Measurements from ENCODE around the gene PAH. TPM values are rescaled to one million over a fixed set of nuclear protein-coding genes. Genes with fewer than 3 reads are reported as not detected.

Gene PAH
- total RNA-seq (2013): 0.62 TPM
- not detected for polyA plus RNA-seq
- not detected in 2 replicates for polyA minus RNA-seq
- 0 to 1.6 (median 0.08) reads per million in 11 experiments for total RNA-seq

- peaks cover 3 to 11% of the 10 kb centered on the region in 2 donors for H3K27me3 ChIP-seq (ENCODE audit: control insufficient read depth in 2 of 2, insufficient read depth in 2 of 2, low read length in 2 of 2)
- H3K4me1 ChIP-seq (ENCODE audit: control insufficient read depth in 1 of 2, insufficient read depth in 2 of 2, low read length in 2 of 2): no peaks in the 10 kb centered on the region
- H3K27ac ChIP-seq (ENCODE audit: low read depth in 1 of 2, low read length in 2 of 2): no peak within 1 kb of the TSS
- Mint-ChIP-seq H3K36me3 (no peaks in the 10 kb centered on the region), H3K27ac (peak within 1 kb of the TSS in 2 of 7 donors; percentile 33 to 35), H3K4me1 (peaks cover 1% of the 10 kb centered on the region), H3K9me3 (peaks cover 0 to 2% (median 0%) of the 10 kb centered on the region in 7 donors), H3K27me3 (ENCODE audit: low read depth in 3 of 3) (peaks cover 8 to 23% (median 10%) of the 10 kb centered on the region in 3 donors), H3K4me3 (peak within 1 kb of the TSS in 1 of 2 donors; percentile 52)
- H2AFZ ChIP-seq (ENCODE audit: insufficient read depth, low read depth, low read length, poor library complexity, severe bottlenecking): peak within 1 kb of the TSS; percentile 10
- no peaks in the 10 kb centered on the region for H3K36me3 ChIP-seq (replicated peaks in 1 of 2; ENCODE audit: control insufficient read depth in 1 of 2, insufficient read depth in 2 of 2, low read length in 2 of 2)
- DNase-seq: no peak
- H3K79me2 ChIP-seq (ENCODE audit: insufficient read depth, low read length): no peaks in the 10 kb centered on the region
- H3K4me3 ChIP-seq (replicated peaks in 1 of 3; ENCODE audit: low read depth in 2 of 3, low read length in 3 of 3): no peak within 1 kb of the TSS
- H3K4me2 ChIP-seq (replicated peaks; ENCODE audit: extremely low read depth, low read length, poor library complexity, severe bottlenecking): no peak within 1 kb of the TSS
- H3K9ac ChIP-seq (ENCODE audit: insufficient read depth, low read length, poor library complexity, severe bottlenecking): no peak within 1 kb of the TSS
- H3K9me3 ChIP-seq (replicated peaks in 1 of 2; ENCODE audit: control insufficient read depth in 1 of 2, insufficient read depth in 1 of 2, low read length in 2 of 2): no peaks in the 10 kb centered on the region
- intact Hi-C loops (cut with micrococcal nuclease): no loop called here
- TF ChIP-seq CTCF (IDR thresholded peaks at IDR 0.05): no peak
- no peaks in the 10 kb centered on the region for H4K20me1 ChIP-seq (ENCODE audit: insufficient read depth, low read length)
- WGBS (ENCODE audit: insufficient coverage): 8% methylated on average over 26 of the region's 30 CpGs
These were observed at the start of gene PAH for GRCh38 chr12:102917026-102917787. Gene PAH, minus strand, starts transcription at chr12:102917244. Its CDS starts 114 bp downstream, at chr12:102917130.

DNA sequence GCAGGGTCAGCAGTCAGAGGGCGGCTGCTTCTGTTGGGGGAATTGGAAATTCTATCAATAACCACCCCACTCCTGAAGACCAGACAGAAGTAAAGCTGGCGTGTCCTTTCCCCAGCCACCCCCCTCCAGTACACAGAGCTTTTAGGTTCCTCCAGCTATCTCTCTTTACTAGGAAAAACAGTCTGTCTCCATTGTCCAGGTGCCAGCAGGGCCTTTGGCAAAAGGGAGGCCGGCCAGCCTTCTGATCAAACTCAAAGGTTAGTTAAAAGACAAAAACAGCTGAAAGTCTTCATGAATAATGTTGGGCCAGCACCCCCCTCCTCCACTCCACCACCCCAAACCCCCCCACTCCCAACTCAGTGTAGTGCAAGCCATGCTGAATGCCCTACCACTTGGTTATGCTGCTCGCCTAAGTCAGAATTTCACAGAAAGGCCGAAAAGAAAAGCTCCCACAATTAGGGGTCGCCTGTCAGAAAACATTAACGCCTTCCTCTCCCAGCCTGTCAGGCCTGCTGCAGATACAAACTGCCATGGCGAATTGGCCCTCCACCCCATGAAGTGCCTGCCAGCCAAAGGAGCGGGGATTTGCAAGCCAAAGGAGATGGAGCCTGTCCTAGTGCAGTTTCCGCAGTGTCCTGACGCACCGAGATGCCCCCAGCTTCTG is 49.3 kb upstream of the PAH start:
- H3K4me1 Mint-ChIP-seq: no peaks in the 10 kb centered on the region
- H3K4me3 Mint-ChIP-seq: peak overlapping the region in 1 of 2 donors; percentile 85
- WGBS (ENCODE audit: insufficient coverage): 25% methylated on average over 8 of the region's 12 CpGs
- H3K79me2 ChIP-seq (ENCODE audit: insufficient read depth, low read length): no peaks in the 10 kb centered on the region
- H3K9me3 ChIP-seq (replicated peaks in 1 of 2; ENCODE audit: control insufficient read depth in 1 of 2, insufficient read depth in 1 of 2, low read length in 2 of 2): peaks cover 3 to 40% of the 10 kb centered on the region in 2 donors
- no peak overlapping the region for H3K27ac Mint-ChIP-seq
- no peak overlapping the region for H3K4me2 ChIP-seq (replicated peaks; ENCODE audit: extremely low read depth, low read length, poor library complexity, severe bottlenecking)
- peaks cover 52 to 72% (median 57%) of the 10 kb centered on the region in 3 donors for H3K27me3 Mint-ChIP-seq (ENCODE audit: low read depth in 3 of 3)
- no peak overlapping the region for H3K9ac ChIP-seq (ENCODE audit: insufficient read depth, low read length, poor library complexity, severe bottlenecking)
- H3K27ac ChIP-seq (ENCODE audit: low read depth in 1 of 2, low read length in 2 of 2): no peak overlapping the region
- H3K9me3 Mint-ChIP-seq: peaks cover 6 to 33% (median 29%) of the 10 kb centered on the region in 7 donors
- H3K27me3 ChIP-seq (ENCODE audit: control insufficient read depth in 2 of 2, insufficient read depth in 2 of 2, low read length in 2 of 2): peaks cover 47 to 53% of the 10 kb centered on the region in 2 donors
- intact Hi-C loops (cut with micrococcal nuclease): no loop called here
- no peaks in the 10 kb centered on the region for H3K36me3 Mint-ChIP-seq
- no peak for DNase-seq
- H2AFZ ChIP-seq (ENCODE audit: insufficient read depth, low read depth, low read length, poor library complexity, severe bottlenecking): no peak overlapping the region
- no peak overlapping the region for H3K4me3 ChIP-seq (replicated peaks in 1 of 3; ENCODE audit: low read depth in 2 of 3, low read length in 3 of 3)
- H3K36me3 ChIP-seq (replicated peaks in 1 of 2; ENCODE audit: control insufficient read depth in 1 of 2, insufficient read depth in 2 of 2, low read length in 2 of 2): no peaks in the 10 kb centered on the region
- H4K20me1 ChIP-seq (ENCODE audit: insufficient read depth, low read length): no peaks in the 10 kb centered on the region
- no peak for TF ChIP-seq CTCF (IDR thresholded peaks at IDR 0.05)
- H3K4me1 ChIP-seq (ENCODE audit: control insufficient read depth in 1 of 2, insufficient read depth in 2 of 2, low read length in 2 of 2): no peaks in the 10 kb centered on the region

All from CD14-positive monocyte (primary cell).